Activated naive CD8-positive, alpha-beta T cell treated with anti-CD3 and anti-CD28 coated beads for 36 hours (primary cell): ENCODE data around the gene SLC38A9. TPM values are rescaled to one million over a fixed set of nuclear protein-coding genes. Genes with fewer than 3 reads are reported as not detected.

Experiments used
- DNase-seq: peaks from one replicate; pipeline ENCODE4 v3.0.0; 2021
- H3K27ac Mint-ChIP-seq: one replicate; pipeline ENCODE4 v1.8.0; 2022; ENCODE audit warnings: mild to moderate bottlenecking, moderate library complexity, mixed read lengths
- H3K27me3 Mint-ChIP-seq: one replicate; pipeline ENCODE4 v1.8.0; 2022; ENCODE audit warnings: mild to moderate bottlenecking, mixed read lengths
- H3K36me3 Mint-ChIP-seq: one replicate; pipeline ENCODE4 v1.8.0; 2021; ENCODE audit warnings: mild to moderate bottlenecking, mixed read lengths
- H3K4me1 Mint-ChIP-seq: one replicate; pipeline ENCODE4 v1.8.0; 2021; ENCODE audit warnings: mixed read lengths
- H3K4me3 Mint-ChIP-seq: one replicate; pipeline ENCODE4 v1.8.0; 2022; ENCODE audit warnings: mild to moderate bottlenecking, moderate library complexity, mixed read lengths
- H3K9me3 Mint-ChIP-seq: one replicate; pipeline ENCODE4 v1.8.0; 2022; ENCODE audit warnings: mixed read lengths
- total RNA-seq, 2 experiments: library from RNA; stranded (reverse); gene quantifications; one replicate each; pipeline ENCODE4 v1.2.3, GENCODE V29; 2021

The SLC38A9 gene
- total RNA-seq, 2 experiments from 2014 or later, result 14.4 to 15.6 TPM

DNA sequence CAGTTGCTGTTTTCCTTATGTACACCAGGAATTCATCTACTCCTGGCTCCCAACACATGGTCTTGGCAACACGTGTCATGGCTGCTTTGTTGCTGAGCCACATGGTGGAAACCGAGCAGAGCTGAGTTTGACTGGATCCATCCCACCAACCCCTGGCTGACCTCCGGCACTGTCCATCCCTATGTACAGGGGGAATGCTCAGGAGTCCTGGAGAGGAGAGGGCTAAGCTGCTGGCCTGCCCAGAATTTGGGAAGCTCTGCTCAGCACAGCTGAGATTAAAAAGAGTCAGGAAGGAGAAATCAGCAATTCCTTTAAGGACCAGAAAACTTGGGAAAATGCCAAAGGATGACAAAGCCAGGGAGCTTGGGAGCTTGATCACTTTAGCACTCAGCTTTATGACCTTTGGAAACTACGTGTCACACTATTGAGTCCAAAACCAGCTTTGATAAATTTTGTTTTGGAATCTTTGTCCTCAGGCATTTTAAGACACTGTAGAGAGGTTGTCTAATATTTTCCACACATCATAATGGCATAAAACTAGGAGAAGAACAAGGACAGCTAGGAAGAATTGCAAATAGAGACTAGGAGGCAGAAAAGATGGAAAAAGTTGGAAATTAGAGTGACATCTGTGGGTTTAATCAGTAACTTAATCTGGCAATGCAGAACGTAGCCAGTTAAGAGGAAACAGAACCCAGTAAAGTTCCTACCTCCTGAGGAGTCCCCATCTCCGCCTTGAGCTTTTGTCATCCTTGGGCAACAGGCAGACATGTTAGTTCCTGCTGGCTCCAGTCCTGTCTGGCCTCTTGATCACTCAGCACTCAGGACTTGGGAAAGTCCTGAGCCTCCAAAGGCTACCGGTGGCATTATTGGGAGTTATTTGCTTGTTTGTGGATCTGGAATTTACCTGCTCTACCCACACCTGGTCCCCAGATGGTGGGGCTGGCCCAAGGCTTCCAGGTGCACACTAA lies 114.8 kb downstream of the SLC38A9 start:
- Mint-ChIP-seq H3K4me3 (no peak overlapping the region), H3K36me3 (no peaks in the 10 kb centered on the region), H3K27ac (no peak overlapping the region), H3K4me1 (peaks cover 40% of the 10 kb centered on the region), H3K9me3 (no peaks in the 10 kb centered on the region), H3K27me3 (no peaks in the 10 kb centered on the region)
- DNase-seq, result no peak

- Mint-ChIP-seq H3K4me3 (no peak overlapping the region), H3K9me3 (peaks cover 3% of the 10 kb centered on the region), H3K27me3 (no peaks in the 10 kb centered on the region), H3K4me1 (peaks cover 36% of the 10 kb centered on the region), H3K36me3 (peaks cover 6% of the 10 kb centered on the region), H3K27ac (no peak overlapping the region)
- DNase-seq, result no peak
Observed at GRCh38 chr5:55594671-55595070, 117.5 kb downstream of the SLC38A9 start.

- H3K36me3 Mint-ChIP-seq, result peaks cover 8% of the 10 kb centered on the region
- peaks cover 35% of the 10 kb centered on the region for H3K4me1 Mint-ChIP-seq
- peaks cover 3% of the 10 kb centered on the region for H3K9me3 Mint-ChIP-seq
- H3K27me3 Mint-ChIP-seq, result no peaks in the 10 kb centered on the region
- DNase-seq, result no peak
- no peak overlapping the region for H3K27ac Mint-ChIP-seq
- no peak overlapping the region for H3K4me3 Mint-ChIP-seq
Observed at GRCh38 chr5:55593115-55593472, 119.0 kb downstream of the SLC38A9 start.

DNA sequence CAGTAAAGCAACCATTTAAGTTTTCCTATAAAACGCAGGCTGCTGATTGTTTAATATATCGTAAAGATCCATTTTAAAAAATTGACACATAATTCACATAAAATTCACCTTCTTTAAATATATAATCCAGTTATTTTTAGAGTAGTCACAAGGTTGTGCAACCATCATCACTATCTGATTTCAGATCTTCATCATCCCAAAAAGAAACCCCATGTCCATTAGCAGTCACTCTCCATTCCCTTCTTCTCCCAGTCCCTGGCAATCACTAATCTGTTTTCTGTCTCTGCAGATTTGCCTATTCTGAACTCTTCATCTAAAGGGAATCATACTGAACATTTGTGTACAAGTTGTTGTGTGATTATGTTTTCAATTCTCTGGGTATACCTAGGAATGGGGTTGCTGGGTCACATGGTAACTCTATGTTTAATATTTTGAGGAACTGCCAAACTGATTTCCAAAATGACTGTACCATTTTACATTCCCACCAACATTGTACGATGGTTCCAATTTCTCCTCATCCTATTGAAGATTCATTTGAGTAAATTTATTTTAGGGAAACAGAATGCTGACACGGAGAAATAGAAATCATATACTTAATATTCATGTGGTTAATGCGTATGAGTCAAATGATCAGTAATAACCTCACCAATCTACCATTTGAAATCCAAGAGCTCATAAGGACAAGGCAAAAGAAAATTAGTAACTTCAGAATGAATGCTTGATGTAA lies 119.6 kb downstream of the SLC38A9 start:
- Mint-ChIP-seq H3K4me1 (peaks cover 29% of the 10 kb centered on the region), H3K36me3 (peaks cover 8% of the 10 kb centered on the region), H3K27me3 (no peaks in the 10 kb centered on the region), H3K9me3 (peaks cover 3% of the 10 kb centered on the region), H3K27ac (no peak overlapping the region), H3K4me3 (no peak overlapping the region)
- no peak for DNase-seq

GRCh38 chr5:55591686-55592085 lies 120.4 kb downstream of the SLC38A9 start:
- Mint-ChIP-seq H3K27me3 (no peaks in the 10 kb centered on the region), H3K4me3 (no peak overlapping the region)
- DNase-seq, result no peak

DNA sequence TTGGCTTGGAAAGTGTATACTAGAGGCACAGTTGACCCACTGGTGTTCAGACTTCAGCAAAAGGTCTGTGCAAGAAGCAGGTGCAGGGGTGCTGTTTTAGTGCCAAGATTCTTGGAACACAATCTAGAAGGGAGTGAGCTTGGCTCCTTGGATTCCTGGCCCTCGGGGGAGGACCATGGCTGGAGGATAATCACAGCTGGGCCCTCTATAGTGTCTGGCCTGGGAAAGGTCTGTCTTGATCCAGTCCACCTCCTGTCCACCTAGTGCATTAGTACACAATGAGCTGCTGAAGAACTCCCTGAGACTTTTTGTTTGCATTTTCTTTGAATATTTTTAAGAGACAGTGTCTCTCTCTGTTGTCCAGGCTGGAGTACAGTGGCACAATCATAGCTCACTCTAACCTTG lies 126.9 kb downstream of the SLC38A9 start:
- no peak for DNase-seq
- peaks cover 2% of the 10 kb centered on the region for H3K9me3 Mint-ChIP-seq
- H3K36me3 Mint-ChIP-seq, result peaks cover 3% of the 10 kb centered on the region
- peaks cover 17% of the 10 kb centered on the region for H3K4me1 Mint-ChIP-seq
- H3K27me3 Mint-ChIP-seq, result no peaks in the 10 kb centered on the region
- no peak overlapping the region for H3K27ac Mint-ChIP-seq
- no peak overlapping the region for H3K4me3 Mint-ChIP-seq

More at GRCh38 chr5:55591686-55592085, 120.4 kb downstream of the SLC38A9 start:
- Mint-ChIP-seq H3K4me1 (peaks cover 23% of the 10 kb centered on the region), H3K9me3 (peaks cover 3% of the 10 kb centered on the region), H3K36me3 (peaks cover 8% of the 10 kb centered on the region), H3K27ac (peak overlapping the region; percentile 93)

DNA sequence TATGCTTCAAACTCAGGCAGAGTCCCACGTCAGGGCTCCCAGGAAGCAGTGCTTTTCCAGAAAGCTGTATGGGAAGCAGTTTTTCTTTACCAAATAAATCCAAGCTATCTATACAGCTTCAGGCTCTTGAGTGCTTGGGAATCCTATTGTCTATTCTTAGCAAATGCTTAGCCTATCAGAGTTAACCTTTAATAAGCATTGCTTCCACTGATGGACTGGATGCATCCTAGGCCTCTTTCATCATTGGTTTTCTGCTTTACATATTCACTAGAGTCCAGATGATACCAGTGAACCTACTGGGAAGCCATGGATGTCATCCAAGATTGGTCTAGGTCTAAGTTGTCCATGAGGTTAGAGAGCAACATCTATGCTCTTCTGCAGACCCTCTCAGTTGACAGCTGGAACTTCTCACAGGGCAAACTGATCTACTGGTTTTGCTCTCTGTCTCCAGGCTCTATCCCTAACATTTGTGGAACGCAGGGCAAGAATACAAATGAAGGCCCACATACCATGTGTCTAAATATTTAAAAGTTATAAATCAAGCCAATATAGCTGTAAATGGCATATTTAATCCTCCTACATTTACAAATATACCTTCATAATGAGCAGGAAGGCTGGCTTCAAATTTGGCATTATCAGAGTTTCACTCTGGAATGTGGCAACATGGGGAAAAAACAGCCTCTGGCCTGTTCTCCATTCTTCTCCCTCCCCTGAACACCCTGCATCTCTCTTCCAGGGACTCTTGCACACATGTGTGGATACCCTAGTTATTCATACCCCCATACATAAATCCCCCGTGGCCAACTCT lies 127.5 kb downstream of the SLC38A9 start:
- H3K27ac Mint-ChIP-seq, result no peak overlapping the region
- no peak overlapping the region for H3K4me3 Mint-ChIP-seq
- H3K4me1 Mint-ChIP-seq, result peaks cover 15% of the 10 kb centered on the region
- peaks cover 2% of the 10 kb centered on the region for H3K36me3 Mint-ChIP-seq
- no peaks in the 10 kb centered on the region for H3K9me3 Mint-ChIP-seq
- no peaks in the 10 kb centered on the region for H3K27me3 Mint-ChIP-seq
- DNase-seq, result no peak

DNA sequence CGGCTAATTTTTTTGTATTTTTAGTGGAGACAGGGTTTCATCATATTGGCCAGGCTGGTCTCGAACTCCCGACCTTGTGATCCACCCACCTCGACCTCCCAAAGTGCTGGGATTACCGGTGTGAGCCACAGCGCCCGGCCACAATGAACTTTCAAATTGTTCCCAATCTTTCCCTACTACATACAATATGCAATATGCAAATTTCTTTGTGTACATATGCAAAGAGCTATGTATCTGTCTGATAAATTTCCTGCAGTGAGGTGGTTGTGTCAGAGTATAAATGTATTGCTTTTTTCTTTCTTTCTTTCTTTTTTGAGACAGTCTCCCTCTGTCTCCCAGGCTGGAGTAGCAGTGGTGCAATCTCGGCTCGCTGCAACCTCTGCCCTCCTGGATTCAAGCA lies 128.5 kb downstream of the SLC38A9 start:
- no peak for DNase-seq
- Mint-ChIP-seq H3K27me3 (no peaks in the 10 kb centered on the region), H3K27ac (no peak overlapping the region), H3K4me3 (no peak overlapping the region), H3K4me1 (peaks cover 17% of the 10 kb centered on the region), H3K36me3 (no peaks in the 10 kb centered on the region), H3K9me3 (no peaks in the 10 kb centered on the region)

DNA sequence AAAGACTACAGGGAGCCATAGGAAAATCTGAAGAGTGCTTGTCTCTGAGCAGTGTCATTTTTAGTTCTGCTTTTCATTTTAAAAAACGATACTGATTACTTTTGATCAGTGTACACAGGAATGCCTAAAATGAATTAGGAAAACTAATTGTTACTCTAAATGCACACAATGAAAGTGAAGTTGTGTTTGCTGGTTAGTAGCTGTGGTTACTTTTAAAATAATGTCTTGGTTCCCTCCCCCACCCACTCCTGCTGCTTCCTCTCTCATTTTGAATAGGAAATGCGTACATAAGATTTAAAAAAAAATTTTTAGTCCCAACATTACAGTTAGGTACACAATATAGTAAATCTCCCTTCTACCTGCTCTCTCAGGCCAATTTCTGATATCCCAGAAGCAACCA lies 129.9 kb downstream of the SLC38A9 start:
- H3K27me3 Mint-ChIP-seq, result no peaks in the 10 kb centered on the region
- peaks cover 20% of the 10 kb centered on the region for H3K4me1 Mint-ChIP-seq
- no peaks in the 10 kb centered on the region for H3K36me3 Mint-ChIP-seq
- H3K27ac Mint-ChIP-seq, result peak overlapping the region; percentile 43
- no peak for DNase-seq
- H3K9me3 Mint-ChIP-seq, result no peaks in the 10 kb centered on the region
- H3K4me3 Mint-ChIP-seq, result no peak overlapping the region

DNA sequence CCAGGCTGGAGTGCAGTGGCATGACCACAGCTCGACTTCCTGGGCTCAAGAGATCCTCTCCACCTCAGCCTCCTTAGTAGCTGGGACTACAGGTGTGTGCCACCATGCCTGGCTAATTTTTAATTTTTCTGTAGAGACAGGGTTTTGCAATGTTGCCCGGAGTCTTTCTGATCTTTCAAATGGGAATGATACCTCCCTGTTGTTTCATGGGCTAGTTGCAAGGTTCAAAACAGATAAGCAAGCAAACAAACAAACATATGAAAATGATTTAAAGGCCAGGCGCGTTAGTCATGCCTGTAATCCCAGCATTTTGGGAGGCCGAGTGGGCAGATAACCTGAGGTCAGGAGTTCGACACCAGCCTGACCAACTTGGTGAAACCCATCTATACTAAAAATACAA lies 132.1 kb downstream of the SLC38A9 start:
- Mint-ChIP-seq H3K27me3 (no peaks in the 10 kb centered on the region), H3K4me1 (peaks cover 31% of the 10 kb centered on the region), H3K4me3 (no peak overlapping the region)

GRCh38 chr5:55578771-55579170 lies 133.4 kb downstream of the SLC38A9 start:
- no peak for DNase-seq
- peaks cover 31% of the 10 kb centered on the region for H3K4me1 Mint-ChIP-seq

More for the DNA sequence above, 132.1 kb downstream of the SLC38A9 start:
- DNase-seq, result no peak
- Mint-ChIP-seq H3K27ac (no peak overlapping the region), H3K9me3 (no peaks in the 10 kb centered on the region), H3K36me3 (no peaks in the 10 kb centered on the region)

DNA sequence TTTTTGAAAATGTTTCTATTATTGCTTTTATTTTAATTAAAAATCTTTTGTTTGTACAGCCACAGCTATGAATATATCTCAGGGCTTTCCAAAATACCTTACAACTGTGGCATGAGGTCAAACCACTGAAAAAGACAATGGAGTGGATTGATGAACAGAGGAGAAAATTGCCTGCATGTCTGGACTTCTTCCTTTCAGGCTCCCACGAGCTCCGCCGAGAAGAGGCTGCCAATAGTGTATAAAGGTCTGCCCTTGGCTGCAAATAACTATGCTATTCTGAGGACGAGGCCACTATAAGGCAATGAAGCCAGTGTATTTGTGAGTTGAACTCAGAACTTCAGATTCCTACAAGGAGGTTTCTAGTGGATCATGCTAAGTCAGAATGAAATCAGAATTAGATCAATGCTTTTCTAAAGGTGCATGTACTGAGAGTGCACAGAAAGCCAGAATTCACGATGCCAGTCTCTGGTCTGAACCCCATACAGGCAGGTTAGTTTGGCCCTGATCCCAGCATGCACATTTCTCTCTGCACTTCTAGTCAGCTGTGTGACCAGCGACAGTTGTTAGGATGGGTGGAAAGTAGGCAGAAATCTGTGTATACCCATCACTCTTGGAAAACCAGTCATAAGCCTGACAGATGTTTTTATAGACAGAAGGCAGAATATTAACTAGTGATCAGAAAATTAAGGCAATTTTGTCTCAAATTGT lies 134.6 kb downstream of the SLC38A9 start:
- Mint-ChIP-seq H3K27me3 (no peaks in the 10 kb centered on the region), H3K36me3 (no peaks in the 10 kb centered on the region), H3K4me1 (peaks cover 26% of the 10 kb centered on the region), H3K9me3 (no peaks in the 10 kb centered on the region), H3K27ac (no peak overlapping the region), H3K4me3 (no peak overlapping the region)
- no peak for DNase-seq

More at GRCh38 chr5:55578771-55579170, 133.4 kb downstream of the SLC38A9 start:
- no peaks in the 10 kb centered on the region for H3K9me3 Mint-ChIP-seq
- no peaks in the 10 kb centered on the region for H3K36me3 Mint-ChIP-seq
- H3K27me3 Mint-ChIP-seq, result no peaks in the 10 kb centered on the region
- no peak overlapping the region for H3K4me3 Mint-ChIP-seq
- no peak overlapping the region for H3K27ac Mint-ChIP-seq

DNA sequence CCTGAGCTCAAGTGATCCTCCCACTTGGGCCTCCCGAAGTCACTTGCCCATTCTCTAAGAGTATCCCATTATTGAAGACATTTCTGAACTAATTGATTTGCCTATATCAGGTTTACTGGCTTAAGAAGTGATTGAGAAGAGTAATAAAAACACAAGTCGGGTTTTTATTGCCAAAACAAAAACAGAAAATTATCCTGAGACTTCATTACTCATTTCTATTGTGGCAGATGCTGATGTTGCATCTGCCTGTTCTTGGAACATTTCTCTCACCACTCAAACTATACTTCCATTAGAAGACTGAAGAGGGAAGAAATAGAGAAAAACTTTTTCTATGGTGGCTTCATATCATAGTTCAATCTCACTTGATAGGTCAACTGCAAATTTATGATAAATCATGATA lies 135.5 kb downstream of the SLC38A9 start:
- Mint-ChIP-seq H3K27me3 (no peaks in the 10 kb centered on the region), H3K9me3 (no peaks in the 10 kb centered on the region), H3K4me1 (peaks cover 22% of the 10 kb centered on the region), H3K27ac (no peak overlapping the region), H3K36me3 (no peaks in the 10 kb centered on the region), H3K4me3 (no peak overlapping the region)
- no peak for DNase-seq
